ENCODE results near the gene REXO1.

The REXO1 gene

GRCh38 chr19:1862068-1862423, 13.8 kb upstream of the REXO1 start (continued):
- TF ChIP-seq ZBTB49 (tag by site-specific recombination; IDR thresholded peaks at IDR 0.05; ENCODE audit: low read depth) (no peak), ZNF660 (tag by site-specific recombination; IDR thresholded peaks at IDR 0.05) (no peak), ZNF280D (tag by site-specific recombination; IDR thresholded peaks at IDR 0.05) (no peak), ZNF391 (tag by site-specific recombination; IDR thresholded peaks at IDR 0.05; ENCODE audit: borderline replicate concordance, low read depth) (no peak), KLF10 (tag by site-specific recombination; IDR thresholded peaks at IDR 0.05) (0 out of 2 replicates have a peak, but pooled peaks have one; percentile 41), SP3 (tag by site-specific recombination; IDR thresholded peaks at IDR 0.05) (0 out of 2 replicates have a peak, but pooled peaks have one; percentile 17)

- Histone ChIP-seq H3K4me1 (ENCODE audit: control insufficient read depth, insufficient read depth, low read length) (peaks cover 21% of the 10 kb centered on the region), H3K4me3 (ENCODE audit: low read depth, low read length) (no peak overlapping the region), H3K9me3 (ENCODE audit: control insufficient read depth, insufficient read depth, low read depth, low read length) (no peaks in the 10 kb centered on the region), H3K36me3 (ENCODE audit: control insufficient read depth in 2 of 2, insufficient read depth in 1 of 2, low read length in 2 of 2) (no peaks in the 10 kb centered on the region), H3K27ac (ENCODE audit: extremely low read depth, low read depth, low read length) (no peak overlapping the region)
- ChIA-PET POLR2A (no interaction called here), CTCF (no interaction called here)
- peak; percentile 59 for TF ChIP-seq ZFHX2 (tag by site-specific recombination; conservative IDR thresholded peaks at IDR 0.05)
- no peak for TF ChIP-seq ZNF324 (tag by site-specific recombination; IDR thresholded peaks at IDR 0.05)
- no peak for TF ChIP-seq ZNF521 (tag by site-specific recombination; IDR thresholded peaks at IDR 0.05)
- TF ChIP-seq ZNF544 (tag by site-specific recombination; IDR thresholded peaks at IDR 0.05), result no peak
- peak; percentile 41 for TF ChIP-seq EGR2 (tag by site-specific recombination; IDR thresholded peaks at IDR 0.05; ENCODE audit: low read depth)
- TF ChIP-seq PRDM6 (tag by site-specific recombination; IDR thresholded peaks at IDR 0.05), result no peak
- no peak for TF ChIP-seq ZNF501 (tag by site-specific recombination; IDR thresholded peaks at IDR 0.05)
- TF ChIP-seq ZNF549 (tag by site-specific recombination; IDR thresholded peaks at IDR 0.05), result no peak
- TF ChIP-seq ZNF16 (tag by site-specific recombination; IDR thresholded peaks at IDR 0.05; ENCODE audit: low read depth), result no peak
- 0 out of 2 replicates have a peak, but pooled peaks have one; percentile 53 for TF ChIP-seq ZNF10 (tag by site-specific recombination; IDR thresholded peaks at IDR 0.05)
- no peak for TF ChIP-seq ZBTB44 (tag by site-specific recombination; IDR thresholded peaks at IDR 0.05)
Measured at GRCh38 chr19:1861599-1862031, 13.3 kb upstream of the REXO1 start.

All from HEK293 (cell line).